Natural killer cell (primary cell): ENCODE data around the gene PADI2. TPM values are rescaled to one million over a fixed set of nuclear protein-coding genes. Genes with fewer than 3 reads are reported as not detected.

Experiments used
- ATAC-seq, 3 donors: fragments of 150-1000 bp in 2 of 3; fragments of 200-7000 bp in 1 of 3; cut with Tn5 transposase; 1 replicate in 1 of 3; 2 replicates in 2 of 3; pipeline ENCODE4 v1.10.0; 2021; ENCODE audit warnings: mild to moderate bottlenecking in 2 of 3, moderate library complexity in 2 of 3
- DNase-seq, 2 donors: peaks; one replicate each; pipeline versions ENCODE4 v3.0.0 to v3.0.0-alpha.2; 2013 to 2021; ENCODE audit warnings: mixed read lengths in 1 of 2
- H3K27ac ChIP-seq: one replicate; pipeline ENCODE4 v1.5.1; 2013; ENCODE audit warnings: mild to moderate bottlenecking, low read length
- H3K27me3 ChIP-seq: one replicate; pipeline ENCODE4 v1.6.1; 2013; ENCODE audit warnings: low read length; ENCODE audit not compliant: control insufficient read depth, insufficient read depth
- H3K36me3 ChIP-seq: one replicate; pipeline ENCODE4 v1.6.1; 2013; ENCODE audit warnings: low read length; ENCODE audit not compliant: control insufficient read depth, insufficient read depth
- H3K4me1 ChIP-seq: one replicate; pipeline ENCODE4 v1.6.1; 2013; ENCODE audit warnings: low read length; ENCODE audit not compliant: control insufficient read depth, insufficient read depth
- H3K4me3 ChIP-seq: one replicate; pipeline ENCODE4 v1.5.1; 2013; ENCODE audit warnings: low read length
- H3K9me3 ChIP-seq: one replicate; pipeline ENCODE4 v1.6.1; 2013; ENCODE audit warnings: low read length; ENCODE audit not compliant: control insufficient read depth, insufficient read depth
- H3K27ac Mint-ChIP-seq, 2 donors: one replicate each; pipeline ENCODE4 v1.8.0; 2022; ENCODE audit warnings: mild to moderate bottlenecking in 2 of 2, mixed read lengths in 2 of 2, moderate library complexity in 1 of 2
- H3K27me3 Mint-ChIP-seq, 2 donors: one replicate each; pipeline ENCODE4 v1.8.0; 2022; ENCODE audit warnings: low read depth in 2 of 2, mixed read lengths in 2 of 2
- H3K36me3 Mint-ChIP-seq: one replicate; pipeline ENCODE4 v1.8.0; 2022; ENCODE audit warnings: mixed read lengths
- H3K4me1 Mint-ChIP-seq, 2 donors: one replicate each; pipeline ENCODE4 v1.8.0; 2022; ENCODE audit warnings: mixed read lengths in 2 of 2
- H3K4me3 Mint-ChIP-seq: one replicate; pipeline ENCODE4 v1.8.0; 2022; ENCODE audit warnings: mild to moderate bottlenecking, moderate library complexity, mixed read lengths
- H3K9me3 Mint-ChIP-seq, 2 donors: one replicate each; pipeline ENCODE4 v1.8.0; 2022; ENCODE audit warnings: mixed read lengths in 2 of 2
- CTCF ChIP-seq: fragments of 200-600 bp; IDR thresholded peaks from one replicate; pipeline ENCODE4 v1.8.0; 2022; ENCODE audit warnings: antibody characterized with exemption
- WGBS: methylation state at CpG from one replicate; pipeline ENCODE4 v1.1.7; 2013; ENCODE audit warnings: missing lambda C conversion rate; ENCODE audit not compliant: insufficient coverage; 5-methylcytosine and 5-hydroxymethylcytosine counted together
- intact Hi-C: fragments of 100-400 bp; cut with micrococcal nuclease; formaldehyde crosslinking; loops from one replicate; pipeline ENCODE4 v1.14.2; 2022
- total RNA-seq, 4 donors: library from RNA; stranded (reverse); fragments of 120-200 nt in 1 of 4; gene quantifications; one replicate each; pipeline versions ENCODE4 v1.2.3 to v1.2.4, GENCODE V29; 2013 to 2022

Gene PADI2
- total RNA-seq, 3 donors from 2014 or later (not counting 1 experiment from before 2014, with no cell fraction given), result 0.56 to 2.5 (median 0.88) TPM

GRCh38 chr1:17071794-17072193 is 47.5 kb downstream of the PADI2 start:
- WGBS, result 92% methylated on average over 6 of the region's 6 CpGs
- Mint-ChIP-seq H3K9me3 (peaks cover 0 to 3% of the 10 kb centered on the region in 2 donors), H3K36me3 (no peaks in the 10 kb centered on the region), H3K27me3 (peaks cover 8 to 10% of the 10 kb centered on the region in 2 donors), H3K27ac (no peak overlapping the region), H3K4me3 (no peak overlapping the region), H3K4me1 (no peaks in the 10 kb centered on the region)
- no peak for TF ChIP-seq CTCF
- ATAC-seq (no peak), DNase-seq (no peak)
- Histone ChIP-seq H3K4me1 (peaks cover 7% of the 10 kb centered on the region), H3K27ac (no peak overlapping the region), H3K4me3 (no peak overlapping the region), H3K27me3 (no peaks in the 10 kb centered on the region), H3K9me3 (no peaks in the 10 kb centered on the region), H3K36me3 (no peaks in the 10 kb centered on the region)
- intact Hi-C loops, result no loop called here

GRCh38 chr1:17070163-17070525 is 49.1 kb downstream of the PADI2 start:
- intact Hi-C loops, result no loop called here
- H3K4me1 Mint-ChIP-seq, result no peaks in the 10 kb centered on the region
- no peak for TF ChIP-seq CTCF
- no peaks in the 10 kb centered on the region for H3K36me3 Mint-ChIP-seq
- H3K9me3 Mint-ChIP-seq, result no peaks in the 10 kb centered on the region
- Histone ChIP-seq H3K9me3 (peaks cover 1% of the 10 kb centered on the region), H3K4me3 (no peak overlapping the region), H3K4me1 (peaks cover 7% of the 10 kb centered on the region), H3K27me3 (no peaks in the 10 kb centered on the region), H3K27ac (no peak overlapping the region), H3K36me3 (no peaks in the 10 kb centered on the region)
- H3K4me3 Mint-ChIP-seq, result no peak overlapping the region
- H3K27me3 Mint-ChIP-seq, result peaks cover 8 to 10% of the 10 kb centered on the region in 2 donors
- ATAC-seq (no peak), DNase-seq (no peak)
- WGBS, result 76% methylated on average over 10 of the region's 10 CpGs
- H3K27ac Mint-ChIP-seq, result no peak overlapping the region

GRCh38 chr1:17069452-17070162 is 49.6 kb downstream of the PADI2 start:
- no peaks in the 10 kb centered on the region for H3K36me3 Mint-ChIP-seq

More at GRCh38 chr1:17069452-17070162, 49.6 kb downstream of the PADI2 start:
- Mint-ChIP-seq H3K9me3 (no peaks in the 10 kb centered on the region), H3K27me3 (peaks cover 8 to 10% of the 10 kb centered on the region in 2 donors), H3K4me1 (no peaks in the 10 kb centered on the region), H3K27ac (no peak overlapping the region), H3K4me3 (no peak overlapping the region)
- Histone ChIP-seq H3K27ac (no peak overlapping the region), H3K36me3 (no peaks in the 10 kb centered on the region), H3K27me3 (no peaks in the 10 kb centered on the region), H3K4me1 (peaks cover 7% of the 10 kb centered on the region), H3K9me3 (peaks cover 5% of the 10 kb centered on the region), H3K4me3 (no peak overlapping the region)
- intact Hi-C loops, result no loop called here
- DNase-seq (no peak), ATAC-seq (no peak)
- no peak for TF ChIP-seq CTCF
- WGBS, result 90% methylated on average over 6 of the region's 6 CpGs
